ENCODE measurements around the gene NYNRIN.

The NYNRIN gene

GRCh38 chr14:24437020-24437735, 38.4 kb downstream of the NYNRIN start:
- H3K4me3 ChIP-seq (replicated peaks in 1 of 2; ENCODE audit: low read depth in 2 of 2, low read length in 2 of 2): no peak overlapping the region
- no peak for TF ChIP-seq CTCF (IDR thresholded peaks at IDR 0.05; ENCODE audit: low read depth, low read length)
- DNase-seq (ENCODE audit: low read depth in 2 of 2): no peak

GRCh38 chr14:24437736-24438067, 38.9 kb downstream of the NYNRIN start:
- TF ChIP-seq CTCF (IDR thresholded peaks at IDR 0.05; ENCODE audit: low read depth, low read length): no peak
- no peak overlapping the region for H3K4me3 ChIP-seq (replicated peaks in 1 of 2; ENCODE audit: low read depth in 2 of 2, low read length in 2 of 2)
- DNase-seq (ENCODE audit: low read depth in 2 of 2): no peak

- no peak overlapping the region for H3K4me3 ChIP-seq (replicated peaks in 1 of 2; ENCODE audit: low read depth in 2 of 2, low read length in 2 of 2)
- TF ChIP-seq CTCF (IDR thresholded peaks at IDR 0.05; ENCODE audit: low read depth, low read length): no peak
- DNase-seq (ENCODE audit: low read depth in 2 of 2): no peak
These were observed 39.7 kb downstream of the NYNRIN start for GRCh38 chr14:24438223-24439097.

GRCh38 chr14:24439257-24439656, 40.5 kb downstream of the NYNRIN start:
- H3K4me3 ChIP-seq (replicated peaks in 1 of 2; ENCODE audit: low read depth in 2 of 2, low read length in 2 of 2): no peak overlapping the region
- no peak for DNase-seq (ENCODE audit: low read depth in 2 of 2)
- no peak for TF ChIP-seq CTCF (IDR thresholded peaks at IDR 0.05; ENCODE audit: low read depth, low read length)

GRCh38 chr14:24439830-24440605, 41.2 kb downstream of the NYNRIN start:
- TF ChIP-seq CTCF (IDR thresholded peaks at IDR 0.05; ENCODE audit: low read depth, low read length): no peak
- H3K4me3 ChIP-seq (replicated peaks in 1 of 2; ENCODE audit: low read depth in 2 of 2, low read length in 2 of 2): no peak overlapping the region
- DNase-seq (ENCODE audit: low read depth in 2 of 2): no peak

- H3K4me3 ChIP-seq (replicated peaks in 1 of 2; ENCODE audit: low read depth in 2 of 2, low read length in 2 of 2): no peak overlapping the region
- no peak for DNase-seq (ENCODE audit: low read depth in 2 of 2)
- TF ChIP-seq CTCF (IDR thresholded peaks at IDR 0.05; ENCODE audit: low read depth, low read length): no peak
These were observed 42.0 kb downstream of the NYNRIN start for GRCh38 chr14:24440606-24441399.
